Neuronal stem cell (in vitro differentiated cells): ENCODE data around the gene VPS51.

Experiments
- DNase-seq: peaks from one replicate; pipeline ENCODE4 v3.0.0-alpha.2; 2013; ENCODE audit warnings: low spot score
- H2AFZ ChIP-seq: one replicate; pipeline ENCODE4 v1.6.1; 2013; ENCODE audit warnings: mild to moderate bottlenecking, low read length, inconsistent platforms
- H2AK5ac ChIP-seq: 2 replicates; pipeline ENCODE4 v1.6.1; 2013; ENCODE audit warnings: low read depth, mild to moderate bottlenecking, inconsistent platforms, low read length, moderate library complexity, mixed read lengths
- H2BK120ac ChIP-seq: 2 replicates; pipeline ENCODE4 v1.6.1; 2013; ENCODE audit warnings: low read depth, mild to moderate bottlenecking, inconsistent platforms, low read length, moderate library complexity, mixed read lengths
- H2BK12ac ChIP-seq: one replicate; pipeline ENCODE4 v1.6.1; 2013; ENCODE audit warnings: low read length, inconsistent platforms
- H2BK15ac ChIP-seq: 2 replicates; pipeline ENCODE4 v1.6.1; 2013; ENCODE audit warnings: mild to moderate bottlenecking, low read length, inconsistent platforms, mixed read lengths
- H2BK5ac ChIP-seq: one replicate; pipeline ENCODE4 v1.6.1; 2013; ENCODE audit warnings: inconsistent platforms, mild to moderate bottlenecking, low read length, moderate library complexity
- H3K14ac ChIP-seq: one replicate; pipeline ENCODE4 v1.6.1; 2013; ENCODE audit warnings: low read length, inconsistent platforms
- H3K18ac ChIP-seq: 2 replicates; pipeline ENCODE4 v1.6.1; 2013; ENCODE audit warnings: low read length, inconsistent platforms
- H3K23ac ChIP-seq: 2 replicates; pipeline ENCODE4 v1.6.1; 2013; ENCODE audit warnings: low read depth, mild to moderate bottlenecking, mixed read lengths, low read length, inconsistent platforms; ENCODE audit not compliant: poor library complexity
- H3K27ac ChIP-seq: replicated peaks from 3 replicates; pipeline ENCODE4 v1.5.1; 2013; ENCODE audit warnings: low read length, inconsistent platforms
- H3K27me3 ChIP-seq, 3 experiments: 2 replicates each; pipeline ENCODE4 v1.6.1; 2013; ENCODE audit warnings: low read length in 3 of 3, mild to moderate bottlenecking in 2 of 3, inconsistent platforms in 1 of 3, low read depth in 1 of 3, mixed read lengths in 1 of 3, moderate library complexity in 1 of 3; ENCODE audit not compliant: control insufficient read depth in 3 of 3, insufficient read depth in 3 of 3
- H3K36me3 ChIP-seq, 2 donors: replicated peaks in 1 of 2; 2 replicates each; pipeline ENCODE4 v1.6.1; 2013; ENCODE audit warnings: low read length in 2 of 2; ENCODE audit not compliant: control insufficient read depth in 2 of 2, insufficient read depth in 2 of 2
- H3K4ac ChIP-seq: 2 replicates; pipeline ENCODE4 v1.6.1; 2013; ENCODE audit warnings: inconsistent platforms, mild to moderate bottlenecking, low read length, moderate library complexity
- H3K4me1 ChIP-seq, 2 donors: 1 replicate in 1 of 2; 2 replicates in 1 of 2; pipeline ENCODE4 v1.6.1; 2013; ENCODE audit warnings: low read length in 2 of 2, low read depth in 1 of 2; ENCODE audit not compliant: control insufficient read depth in 2 of 2, insufficient read depth in 1 of 2
- H3K4me2 ChIP-seq: one replicate; pipeline ENCODE4 v1.6.1; 2013; ENCODE audit warnings: mild to moderate bottlenecking, low read length, inconsistent platforms; ENCODE audit not compliant: insufficient read depth, poor library complexity, severe bottlenecking
- H3K4me3 ChIP-seq, 2 donors: 2 replicates each; pipeline ENCODE4 v1.5.1; 2013; ENCODE audit warnings: low read length in 2 of 2, mild to moderate bottlenecking in 2 of 2, inconsistent platforms in 1 of 2, moderate library complexity in 1 of 2
- H3K79me1 ChIP-seq: one replicate; pipeline ENCODE4 v1.6.1; 2013; ENCODE audit warnings: low read depth, mild to moderate bottlenecking, inconsistent platforms, low read length, moderate library complexity
- H3K9ac ChIP-seq: one replicate; pipeline ENCODE4 v1.6.1; 2013; ENCODE audit warnings: mild to moderate bottlenecking, low read depth, low read length, inconsistent platforms; ENCODE audit not compliant: poor library complexity
- H3K9me3 ChIP-seq, 2 donors: replicated peaks in 1 of 2; 2 replicates each; pipeline versions ENCODE3 to v1.6.1; 2013; ENCODE audit warnings: low read length in 2 of 2, mild to moderate bottlenecking in 2 of 2, inconsistent platforms in 1 of 2, low read depth in 1 of 2, mixed read lengths in 1 of 2, moderate library complexity in 1 of 2; ENCODE audit not compliant: control insufficient read depth in 2 of 2, insufficient read depth in 1 of 2
- H4K8ac ChIP-seq: one replicate; pipeline ENCODE4 v1.6.1; 2013; ENCODE audit warnings: low read depth, mild to moderate bottlenecking, inconsistent platforms, low read length, moderate library complexity
- H4K91ac ChIP-seq: one replicate; pipeline ENCODE4 v1.6.1; 2013; ENCODE audit warnings: low read length, low read depth, mild to moderate bottlenecking, inconsistent platforms; ENCODE audit not compliant: poor library complexity
- WGBS, 2 donors: extraction: QIAGEN DNeasy Blood & Tissue Kit; methylation state at CpG; one replicate each; pipeline ENCODE4 v1.1.7; 2013; ENCODE audit warnings: missing lambda C conversion rate in 2 of 2, mixed read lengths in 1 of 2; ENCODE audit not compliant: insufficient read length in 2 of 2, insufficient replicate concordance in 1 of 2; ENCODE audit errors: extremely low coverage in 2 of 2; 5-methylcytosine and 5-hydroxymethylcytosine counted together

The VPS51 gene

GRCh38 chr11:65151331-65151899, 55.4 kb downstream of the VPS51 start:
- no peak overlapping the region for H3K14ac ChIP-seq
- no peak for DNase-seq
- no peak overlapping the region for H3K4me3 ChIP-seq
- H3K4ac ChIP-seq, result no peak overlapping the region
- peaks cover 0 to 9% of the 10 kb centered on the region in 2 donors for H3K4me1 ChIP-seq
- H3K36me3 ChIP-seq, result no peaks in the 10 kb centered on the region
- H2BK120ac ChIP-seq, result no peak overlapping the region
- H3K9me3 ChIP-seq, result peaks cover 2 to 9% of the 10 kb centered on the region in 2 donors
- no peak overlapping the region for H2BK12ac ChIP-seq
- no peak overlapping the region for H3K18ac ChIP-seq
- no peak overlapping the region for H4K8ac ChIP-seq
- no peak overlapping the region for H2AFZ ChIP-seq
- H3K27me3 ChIP-seq, result peaks cover 0 to 1% (median 0%) of the 10 kb centered on the region in 3 experiments
- no peak overlapping the region for H3K27ac ChIP-seq
- H2BK15ac ChIP-seq, result no peak overlapping the region
- H2BK5ac ChIP-seq, result no peak overlapping the region
- WGBS, 2 donors, result no CpG with 5 or more reads among the region's 3 CpGs
- H3K23ac ChIP-seq, result no peak overlapping the region
- H3K4me2 ChIP-seq, result no peak overlapping the region
- H3K79me1 ChIP-seq, result no peaks in the 10 kb centered on the region
- H2AK5ac ChIP-seq, result no peak overlapping the region
- no peak overlapping the region for H4K91ac ChIP-seq
- H3K9ac ChIP-seq, result no peak overlapping the region

- no peak for DNase-seq
- H2BK12ac ChIP-seq, result no peak overlapping the region
- H3K27ac ChIP-seq, result no peak overlapping the region
- no peak overlapping the region for H4K91ac ChIP-seq
- no peaks in the 10 kb centered on the region for H3K27me3 ChIP-seq
- H3K4me1 ChIP-seq, result peaks cover 0 to 9% of the 10 kb centered on the region in 2 donors
- H4K8ac ChIP-seq, result no peak overlapping the region
- H2BK15ac ChIP-seq, result no peak overlapping the region
- H3K4me2 ChIP-seq, result no peak overlapping the region
- H2BK120ac ChIP-seq, result no peak overlapping the region
- no peak overlapping the region for H2AFZ ChIP-seq
- H3K9ac ChIP-seq, result no peak overlapping the region
- no peak overlapping the region for H3K4ac ChIP-seq
- no peak overlapping the region for H2BK5ac ChIP-seq
- H3K79me1 ChIP-seq, result no peaks in the 10 kb centered on the region
- H3K23ac ChIP-seq, result no peak overlapping the region
- H2AK5ac ChIP-seq, result no peak overlapping the region
- H3K18ac ChIP-seq, result no peak overlapping the region
- H3K9me3 ChIP-seq, result peaks cover 2 to 3% of the 10 kb centered on the region in 2 donors
- WGBS, 2 donors, result no CpG with 5 or more reads among the region's 2 CpGs
- no peaks in the 10 kb centered on the region for H3K36me3 ChIP-seq
- H3K4me3 ChIP-seq, result no peak overlapping the region
- H3K14ac ChIP-seq, result no peak overlapping the region
These were observed 56.1 kb downstream of the VPS51 start for GRCh38 chr11:65152122-65152521.

- no peak overlapping the region for H3K23ac ChIP-seq
- H4K8ac ChIP-seq, result no peak overlapping the region
- H3K79me1 ChIP-seq, result no peaks in the 10 kb centered on the region
- H3K4me2 ChIP-seq, result no peak overlapping the region
- H3K4ac ChIP-seq, result no peak overlapping the region
- no CpG with 5 or more reads among the region's 3 CpGs for WGBS, 2 donors
- no peaks in the 10 kb centered on the region for H3K36me3 ChIP-seq
- H2BK15ac ChIP-seq, result no peak overlapping the region
- no peak overlapping the region for H2BK12ac ChIP-seq
- no peaks in the 10 kb centered on the region for H3K9me3 ChIP-seq
- no peak for DNase-seq
- H3K4me1 ChIP-seq, result no peaks in the 10 kb centered on the region
- no peak overlapping the region for H2BK5ac ChIP-seq
- no peak overlapping the region for H2AFZ ChIP-seq
- no peaks in the 10 kb centered on the region for H3K27me3 ChIP-seq
- H4K91ac ChIP-seq, result no peak overlapping the region
- no peak overlapping the region for H3K9ac ChIP-seq
- H3K14ac ChIP-seq, result no peak overlapping the region
- no peak overlapping the region for H2AK5ac ChIP-seq
- no peak overlapping the region for H3K4me3 ChIP-seq
- no peak overlapping the region for H3K18ac ChIP-seq
- H2BK120ac ChIP-seq, result no peak overlapping the region
- no peak overlapping the region for H3K27ac ChIP-seq
These were observed 60.2 kb downstream of the VPS51 start for GRCh38 chr11:65156256-65156655.

- Histone ChIP-seq H3K9me3 (no peaks in the 10 kb centered on the region), H3K9ac (no peak overlapping the region), H3K36me3 (no peaks in the 10 kb centered on the region), H4K8ac (no peak overlapping the region), H2BK120ac (no peak overlapping the region), H2AFZ (no peak overlapping the region), H3K4me2 (no peak overlapping the region), H3K27ac (no peak overlapping the region), H3K27me3 (no peaks in the 10 kb centered on the region), H3K4ac (no peak overlapping the region), H3K4me1 (no peaks in the 10 kb centered on the region), H2AK5ac (no peak overlapping the region), H3K23ac (no peak overlapping the region), H2BK15ac (no peak overlapping the region), H3K18ac (no peak overlapping the region), H4K91ac (no peak overlapping the region), H3K79me1 (no peaks in the 10 kb centered on the region), H3K14ac (no peak overlapping the region), H2BK12ac (no peak overlapping the region), H2BK5ac (no peak overlapping the region), H3K4me3 (no peak overlapping the region)
- DNase-seq, result no peak
- WGBS, 2 donors, result no CpG with 5 or more reads among the region's 3 CpGs
These were observed 60.9 kb downstream of the VPS51 start for GRCh38 chr11:65156926-65157325.
